A549 (cell line): ENCODE data around the gene RNU6-7. TPM values are rescaled to one million over a fixed set of nuclear protein-coding genes. Genes with fewer than 3 reads are reported as not detected.

Experiments used
- ATAC-seq, 2 experiments: fragments of 200-7000 bp in 1 of 2; fragments of >200 bp in 1 of 2; cut with Nextera tagmentation in 1 of 2; cut with Tn5 transposase in 1 of 2; 3 replicates each; pipeline versions ENCODE4 v1.8.0 to v1.9.1; 2018 to 2020; ENCODE audit warnings: mild to moderate bottlenecking in 1 of 2, moderate library complexity in 1 of 2
- CTCF ChIA-PET: fragments of 300-600 bp; sonication (Branson Sonifier 250); formaldehyde crosslinking; extraction: SDS; loops from one replicate; lab custom pipeline; 2021; ENCODE audit warnings: antibody characterized with exemption, inconsistent platforms; lab: Yijun Ruan, JAX
- POLR2A ChIA-PET: fragments of 350-600 bp; formaldehyde crosslinking; extraction: SDS; loops from one replicate; lab custom pipeline; 2021; ENCODE audit warnings: antibody characterized with exemption, inconsistent platforms; lab: Yijun Ruan, JAX
- DNase-seq, 2 experiments: peaks; one replicate each; pipeline versions ENCODE4 v3.0.0 to v3.0.0-alpha.2; 2011 to 2016; ENCODE audit warnings: low read depth in 1 of 2, low spot score in 1 of 2
- FAIRE-seq: peaks from 2 replicates; lab custom pipeline; 2011; peaks lifted over from hg19 to GRCh38; lab: Jason Lieb, UNC
- H3K27ac ChIP-seq, 2 experiments: fragments of >200 bp; sonication (Bioruptor Twin); formaldehyde crosslinking; 3 replicates each; pipeline ENCODE4 v1.5.1; 2016 to 2017
- H3K4me1 ChIP-seq: fragments of >200 bp; sonication (Bioruptor Twin); formaldehyde crosslinking; 3 replicates; pipeline ENCODE4 v1.6.1; 2016
- H3K4me2 ChIP-seq: fragments of >200 bp; sonication (Bioruptor Twin); formaldehyde crosslinking; 3 replicates; pipeline ENCODE4 v1.6.1; 2016
- H3K4me3 ChIP-seq: fragments of >200 bp; sonication (Bioruptor Twin); formaldehyde crosslinking; 3 replicates; pipeline ENCODE4 v1.5.1; 2016
- H3K9me3 ChIP-seq: fragments of >200 bp; sonication (Bioruptor Twin); formaldehyde crosslinking; 3 replicates; pipeline ENCODE4 v1.6.1; 2016
- CBX8 ChIP-seq: fragments of 200-600 bp; sonication (generic); IDR thresholded peaks from 2 replicates; pipeline ENCODE4 v1.6.1; 2016
- CHD2 ChIP-seq: fragments of 150-350 bp; IDR thresholded peaks from 2 replicates; pipeline ENCODE4 v1.6.1; 2014; ENCODE audit warnings: low read length; ENCODE audit not compliant: partially characterized antibody
- CTCF ChIP-seq: fragments of >200 bp; sonication (Bioruptor Twin); formaldehyde crosslinking; IDR thresholded peaks from 3 replicates; pipeline ENCODE4 v1.5.1; 2016
- EHMT2 ChIP-seq: fragments of 200-600 bp; sonication (generic); IDR thresholded peaks from 2 replicates; pipeline ENCODE4 v1.6.1; 2016; ENCODE audit warnings: antibody characterized with exemption, low read depth, mild to moderate bottlenecking, moderate library complexity
- GATA3 ChIP-seq: IDR thresholded peaks from 2 replicates; pipeline ENCODE4 v1.6.1; 2012; ENCODE audit warnings: borderline replicate concordance
- KDM1A ChIP-seq: fragments of 200-600 bp; sonication (generic); IDR thresholded peaks from 2 replicates; pipeline ENCODE4 v1.6.1; 2016; ENCODE audit warnings: low read depth, mild to moderate bottlenecking
- POLR2AphosphoS2 ChIP-seq: conservative IDR thresholded peaks from 2 replicates; pipeline ENCODE4 v1.6.1; 2012; ENCODE audit warnings: low read length, improper control_type of control experiment, inconsistent platforms
- RAD21 ChIP-seq, 2 experiments: fragments of >200 bp in 1 of 2; sonication (Bioruptor Twin) in 1 of 2; formaldehyde crosslinking in 1 of 2; IDR thresholded peaks in 1 of 2; conservative IDR thresholded peaks in 1 of 2; 2 replicates in 1 of 2; 3 replicates in 1 of 2; pipeline ENCODE4 v1.6.1; 2012 to 2018; ENCODE audit warnings: inconsistent platforms in 1 of 2
- RARB ChIP-seq: fragments of 250-450 bp; sonication (Bioruptor Pico); IDR thresholded peaks from 2 replicates; pipeline ENCODE4 v1.8.0; 2021; ENCODE audit warnings: mild to moderate bottlenecking, moderate library complexity
- REST ChIP-seq: fragments of 200-600 bp; sonication (generic); IDR thresholded peaks from 2 replicates; pipeline ENCODE4 v1.6.1; 2016; ENCODE audit warnings: antibody characterized with exemption, mild to moderate bottlenecking, moderate library complexity
- SMC3 ChIP-seq: fragments of >200 bp; sonication (Bioruptor Twin); formaldehyde crosslinking; IDR thresholded peaks from 3 replicates; pipeline ENCODE4 v1.6.1; 2018; ENCODE audit warnings: inconsistent platforms
- TFCP2L1 ChIP-seq: fragments of 250-450 bp; sonication (Bioruptor Pico); IDR thresholded peaks from 2 replicates; pipeline ENCODE4 v1.5.0; 2021; ENCODE audit warnings: mild to moderate bottlenecking
- ZFP36 ChIP-seq: fragments of 450-650 bp; IDR thresholded peaks from 2 replicates; pipeline ENCODE4 v1.6.1; 2014; ENCODE audit warnings: borderline replicate concordance; ENCODE audit not compliant: partially characterized antibody
- ZSCAN20 ChIP-seq: fragments of 250-450 bp; sonication (Bioruptor Pico); IDR thresholded peaks from 2 replicates; pipeline ENCODE4 v1.8.0; 2022; ENCODE audit warnings: mild to moderate bottlenecking, moderate library complexity
- WGBS: methylation state at CpG from one replicate; pipeline ENCODE4 v1.1.6; 2017; ENCODE audit errors: missing lambda C conversion rate; 5-methylcytosine and 5-hydroxymethylcytosine counted together
- polyA plus RNA-seq, 4 experiments: library from polyadenylated mRNA; depleted of rRNA in 3 of 4; stranded (reverse); fragments of >200 nt; fragmentation: RNase III in 1 of 4; extraction: RNeasy Plus Mini Kit Qiagen cat#74134 plus additional on column Dnase treatment in 1 of 4; gene quantifications; 2 replicates in 3 of 4; 3 replicates in 1 of 4; pipeline ENCODE4 v1.2.3, GENCODE V29; 2011 to 2017
- TF ChIP-seq, protein P1 (sequence below): fragments of >200 bp; sonication (Bioruptor Twin); formaldehyde crosslinking; IDR thresholded peaks from 3 replicates; pipeline ENCODE4 v1.6.1; 2016

Gene RNU6-7
- polyA plus RNA-seq, 2 of the 4 experiments (the other 2 are of a cell fraction), result not detected

DNA sequence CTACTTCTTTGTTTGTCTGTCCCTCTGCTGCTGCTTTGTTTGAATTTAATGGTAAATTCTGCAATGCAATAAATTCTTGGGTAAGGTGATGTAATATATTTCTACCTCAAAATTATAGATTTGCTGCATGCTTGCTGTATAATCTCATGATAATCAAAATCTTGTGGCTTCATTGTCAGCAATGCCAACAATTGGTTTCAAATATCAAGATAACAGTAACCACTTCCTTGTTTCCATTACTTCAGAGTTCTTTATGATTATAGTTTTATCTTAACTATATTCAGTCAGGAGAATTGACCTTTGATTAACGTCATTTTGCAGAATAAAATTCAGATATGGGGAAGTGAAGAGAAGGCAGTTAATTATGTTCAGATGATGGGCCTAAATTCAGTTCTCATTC, 31.4 kb downstream of the RNU6-7 start:
- TF ChIP-seq GATA3 (no peak), CHD2 (no peak), ZSCAN20 (CRISPR knock-in tag) (no peak), TFCP2L1 (no peak), REST (no peak), POLR2AphosphoS2 (no peak), CTCF (no peak), CBX8 (no peak), ZFP36 (no peak), KDM1A (no peak), RARB (CRISPR knock-in tag) (no peak)
- TF ChIP-seq, protein P1, sequence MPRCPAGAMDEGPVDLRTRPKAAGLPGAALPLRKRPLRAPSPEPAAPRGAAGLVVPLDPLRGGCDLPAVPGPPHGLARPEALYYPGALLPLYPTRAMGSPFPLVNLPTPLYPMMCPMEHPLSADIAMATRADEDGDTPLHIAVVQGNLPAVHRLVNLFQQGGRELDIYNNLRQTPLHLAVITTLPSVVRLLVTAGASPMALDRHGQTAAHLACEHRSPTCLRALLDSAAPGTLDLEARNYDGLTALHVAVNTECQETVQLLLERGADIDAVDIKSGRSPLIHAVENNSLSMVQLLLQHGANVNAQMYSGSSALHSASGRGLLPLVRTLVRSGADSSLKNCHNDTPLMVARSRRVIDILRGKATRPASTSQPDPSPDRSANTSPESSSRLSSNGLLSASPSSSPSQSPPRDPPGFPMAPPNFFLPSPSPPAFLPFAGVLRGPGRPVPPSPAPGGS, result no peak
- Histone ChIP-seq H3K27ac (no peak overlapping the region), H3K4me3 (no peak overlapping the region), H3K4me1 (peaks cover 27% of the 10 kb centered on the region), H3K4me2 (no peak overlapping the region), H3K9me3 (0 out of 3 replicates have a peak, but pooled peaks cover 4% of the 10 kb centered on the region)
- DNase-seq (no peak), ATAC-seq (no peak), FAIRE-seq (no peak)
- CTCF ChIA-PET, result interaction anchor here (1.2 to 1.7 kb wide), 2 partner anchors 19 to 160 kb away, joined by 3 to 5 read pairs; no protein-coding TSS in a partner anchor
- 80% methylated on average over 1 of the region's 1 CpG for WGBS
- POLR2A ChIA-PET, result no interaction called here

GRCh38 chr14:32244404-32244803, 42.6 kb downstream of the RNU6-7 start:
- ChIA-PET CTCF (interaction anchor here (1.0 to 7.9 kb wide), 7 partner anchors 8 to 734 kb away, joined by 3 to 41 read pairs (median 7); no protein-coding TSS in a partner anchor), POLR2A (no interaction called here)
- Histone ChIP-seq H3K4me1 (no peaks in the 10 kb centered on the region), H3K27ac (no peak overlapping the region), H3K4me3 (no peak overlapping the region), H3K4me2 (no peak overlapping the region), H3K9me3 (no peaks in the 10 kb centered on the region)
- peak; percentile 68 to 81; a peak in 5 of 6 replicates for ATAC-seq
- no peak for FAIRE-seq
- DNase-seq, result peak in 1 of 2 experiments; percentile 30
- peak; percentile 27; the same call in 2 of the 3 replicates for TF ChIP-seq CTCF
- TF ChIP-seq SMC3, result peak; percentile 44; the same call in 1 of the 3 replicates
- TF ChIP-seq EHMT2, result no peak
- peak; percentile 55 to 63 for TF ChIP-seq RAD21 (conservative IDR thresholded peaks at IDR 0.05 in 1 of 2, IDR thresholded peaks at IDR 0.05 in 1 of 2)
- TF ChIP-seq, all 56 proteins: peak for 3
